GM19455 (cell line): ENCODE results near the gene FBXW7.

Experiments used
- ATAC-seq: cut with Tn5 transposase; IDR thresholded peaks from one replicate; pipeline ENCODE4 v1.9.1; 2021; ENCODE audit not compliant: unreplicated experiment

Gene FBXW7

DNA sequence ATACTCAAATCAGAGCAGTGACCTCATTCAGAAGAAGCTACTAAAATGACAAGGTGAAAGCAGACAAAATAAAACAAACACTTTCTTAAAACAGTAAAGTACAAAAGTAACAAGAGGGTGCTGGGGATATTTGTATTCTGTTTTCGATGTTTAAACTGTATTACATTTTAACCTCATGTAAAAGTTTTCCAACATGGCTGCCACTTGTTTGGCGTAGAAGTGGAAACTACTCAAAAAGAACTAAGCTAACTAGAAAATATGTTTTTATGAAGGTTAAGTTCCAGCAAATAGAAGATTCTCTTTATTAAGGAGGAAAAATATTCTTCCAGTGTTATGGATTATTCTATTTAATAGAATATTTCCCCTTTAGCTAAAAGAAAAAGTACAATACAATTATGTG lies 155.0 kb downstream of the FBXW7 start:
- no peak for ATAC-seq

DNA sequence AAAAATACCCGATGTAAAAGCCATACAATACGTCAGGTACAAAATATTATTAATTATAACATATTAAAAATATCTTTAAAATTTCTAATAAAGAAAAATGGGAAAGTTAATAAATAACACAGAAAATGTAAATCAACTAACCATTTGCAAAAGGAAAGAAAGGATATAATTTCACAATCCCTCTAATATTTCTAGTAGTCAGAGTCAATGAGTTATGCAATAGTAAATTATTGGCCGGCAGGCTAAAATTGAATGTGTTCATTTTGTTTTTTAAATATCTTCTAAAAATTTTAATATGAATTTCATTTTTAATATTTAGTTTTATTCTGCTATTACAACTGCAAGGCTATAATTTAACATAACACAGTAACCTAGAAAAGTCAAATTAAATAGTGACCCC lies 155.7 kb downstream of the FBXW7 start:
- no peak for ATAC-seq

DNA sequence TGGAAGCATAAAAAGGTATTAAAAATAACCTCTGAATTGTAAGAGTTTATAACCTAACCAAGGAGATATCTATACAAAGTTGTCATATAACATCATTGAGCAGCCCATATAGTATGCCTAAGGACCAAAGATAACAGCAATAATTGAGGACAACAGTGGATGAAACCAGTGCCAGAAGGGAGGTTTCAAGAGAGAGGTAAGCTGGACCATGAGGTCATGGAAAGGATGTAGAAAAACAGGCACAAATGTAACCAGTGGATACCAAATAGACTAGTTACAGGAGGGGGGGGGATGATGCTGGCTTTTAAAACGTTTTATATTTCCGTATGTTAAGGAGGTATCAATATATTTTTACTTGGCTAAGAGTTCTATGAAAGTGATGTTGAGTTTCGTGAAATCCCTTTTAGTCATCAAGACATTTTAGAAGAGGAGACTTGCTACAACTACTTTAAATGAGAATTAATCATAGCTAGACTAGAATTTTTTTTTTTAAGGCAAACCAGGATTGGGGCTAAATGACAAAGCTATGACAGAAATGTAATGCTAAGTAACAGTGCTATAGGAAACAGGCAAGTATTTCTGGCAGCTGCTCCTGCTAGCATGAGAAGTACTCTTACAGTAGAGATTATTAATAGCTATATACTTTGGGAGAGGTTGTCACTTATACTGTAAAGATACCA lies 161.1 kb downstream of the FBXW7 start:
- no peak for ATAC-seq

DNA sequence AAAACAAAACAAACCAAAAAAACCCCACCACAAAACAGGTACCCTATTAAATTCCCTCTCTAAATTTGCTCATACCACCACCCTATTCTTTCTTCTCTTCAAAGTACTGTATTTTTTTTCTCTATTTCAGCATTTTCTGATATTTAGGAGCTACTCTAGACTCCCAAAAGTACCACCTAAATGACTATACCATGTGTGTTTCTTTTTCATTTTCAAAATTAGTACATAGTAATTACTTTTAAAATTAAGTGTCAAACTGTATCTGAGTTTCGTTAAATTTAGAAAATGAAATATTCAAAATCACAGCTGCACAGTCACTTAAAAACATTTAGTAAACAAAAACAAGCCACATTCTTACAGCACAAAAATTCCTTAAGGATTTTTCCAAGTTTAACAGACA lies 161.7 kb downstream of the FBXW7 start:
- ATAC-seq: peak; percentile 50

DNA sequence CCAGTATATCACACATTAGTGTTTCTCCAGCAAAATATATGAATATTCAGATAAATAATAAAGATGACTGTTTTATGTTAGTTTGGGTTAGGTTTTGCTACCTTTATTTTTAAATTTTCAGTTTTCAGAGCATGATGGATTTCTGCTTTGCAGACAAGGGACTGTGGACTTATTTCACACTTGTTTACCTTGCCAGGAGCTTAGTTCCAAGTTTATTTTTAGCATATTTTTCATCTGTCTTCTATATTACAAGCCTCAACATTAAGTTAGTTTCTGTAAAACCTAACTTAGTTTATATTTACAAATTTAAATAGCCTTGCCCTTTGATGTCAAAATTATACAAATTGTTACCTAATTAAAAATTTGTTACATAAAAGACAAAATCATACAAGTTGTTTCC lies 163.4 kb downstream of the FBXW7 start:
- no peak for ATAC-seq

DNA sequence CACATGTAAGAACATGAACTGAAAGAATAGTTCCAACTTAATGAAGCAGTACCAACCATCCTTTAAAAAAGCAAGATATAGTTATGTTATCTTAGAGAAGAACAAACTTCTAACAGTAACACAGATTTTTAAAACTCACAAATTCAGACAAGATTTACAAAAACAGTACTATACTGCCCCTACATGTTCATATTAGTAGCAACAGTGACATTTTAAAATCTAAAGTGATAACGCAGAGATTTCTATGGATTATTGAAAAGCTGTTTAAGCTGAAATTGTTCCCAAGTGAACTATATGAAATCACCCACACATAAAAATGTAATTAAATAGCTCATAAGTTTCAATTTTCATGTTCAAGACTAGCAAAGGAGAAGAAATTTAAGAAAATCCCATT lies 166.0 kb downstream of the FBXW7 start:
- no peak for ATAC-seq

DNA sequence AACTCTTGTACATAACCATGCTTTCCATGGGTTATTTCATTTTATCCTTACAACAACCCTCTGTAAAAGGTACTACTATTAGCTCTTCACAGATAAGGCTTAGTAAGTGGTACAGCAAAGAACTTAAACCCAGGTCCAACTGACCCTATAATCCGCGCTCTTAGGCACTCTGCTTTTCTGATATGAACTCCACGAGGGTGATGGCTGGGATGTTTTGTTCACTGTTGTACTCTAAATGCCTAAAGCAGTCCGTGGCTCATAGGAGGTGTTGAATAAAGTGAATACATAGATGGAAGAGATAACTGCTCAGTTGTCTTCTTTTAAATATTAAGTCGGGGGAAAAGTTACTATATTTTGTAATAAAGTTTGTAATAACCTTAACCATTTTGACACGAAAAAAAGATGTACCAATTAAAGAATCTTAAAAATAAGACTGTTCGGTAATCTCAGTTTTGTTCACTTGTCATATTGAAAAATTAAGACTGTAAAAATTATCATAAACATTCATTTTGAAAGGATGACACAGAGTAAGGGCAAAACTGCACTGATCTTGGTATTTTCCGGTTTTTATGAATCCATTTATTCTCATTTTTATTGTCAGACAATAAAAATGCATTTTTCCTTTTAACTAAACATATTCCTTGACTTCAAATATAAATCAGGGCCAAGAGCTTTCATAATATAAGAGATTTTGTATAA lies 166.5 kb downstream of the FBXW7 start:
- ATAC-seq: no peak

DNA sequence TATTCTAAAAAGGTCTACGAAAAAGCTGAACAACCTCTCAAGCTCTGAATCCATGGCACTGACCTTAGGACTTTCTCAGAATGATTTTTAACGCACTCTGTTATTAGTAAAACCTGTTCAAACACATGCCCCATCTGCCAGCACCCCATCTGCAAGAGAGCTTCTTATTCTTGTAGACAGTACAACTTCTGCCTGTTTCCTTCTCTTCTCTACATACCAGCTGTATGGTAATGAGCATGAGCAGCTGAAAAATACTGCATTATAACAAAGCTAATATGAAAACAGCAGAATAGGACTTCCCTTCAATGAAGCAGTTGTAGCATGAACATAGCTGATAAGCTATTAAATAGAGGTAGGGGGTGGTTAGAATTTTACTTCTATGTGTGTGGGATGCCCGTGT lies 167.9 kb downstream of the FBXW7 start:
- no peak for ATAC-seq

DNA sequence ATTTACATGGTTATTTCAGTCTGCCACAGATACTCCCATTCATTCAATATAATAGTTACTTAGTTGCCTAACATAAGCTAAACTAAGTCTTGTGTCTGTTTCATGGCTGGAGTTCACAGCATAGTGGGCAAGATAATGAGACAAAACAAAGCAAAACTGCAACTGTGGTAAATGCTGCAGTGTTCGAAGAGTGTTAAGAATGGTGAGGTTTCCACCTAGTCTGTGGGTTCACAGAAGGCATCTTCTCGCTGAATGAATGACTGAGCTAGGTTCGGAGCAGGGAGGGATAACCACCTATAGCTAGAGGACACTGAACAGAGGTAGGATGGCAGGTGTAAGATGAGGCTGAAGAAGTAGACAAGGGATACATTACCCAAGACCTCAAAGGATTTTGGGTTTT lies 171.0 kb downstream of the FBXW7 start:
- no peak for ATAC-seq

DNA sequence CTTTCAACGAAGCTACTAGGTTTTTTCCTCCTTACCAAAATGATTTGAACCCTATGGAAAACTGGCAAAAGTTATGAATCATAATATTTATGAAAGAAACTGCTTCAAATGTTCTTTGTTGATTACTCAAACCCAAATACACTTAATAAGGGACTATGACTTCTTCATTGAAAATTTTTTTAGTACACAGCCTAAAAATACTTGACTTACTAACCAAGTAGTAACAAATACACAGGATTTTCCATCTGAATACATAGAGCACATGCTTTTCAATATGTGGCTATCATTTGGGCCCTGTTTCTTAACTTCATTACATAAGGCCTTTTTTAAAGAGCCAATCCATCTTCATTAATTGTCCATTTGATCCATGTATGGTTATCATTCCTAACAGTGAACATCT lies 171.5 kb downstream of the FBXW7 start:
- no peak for ATAC-seq

DNA sequence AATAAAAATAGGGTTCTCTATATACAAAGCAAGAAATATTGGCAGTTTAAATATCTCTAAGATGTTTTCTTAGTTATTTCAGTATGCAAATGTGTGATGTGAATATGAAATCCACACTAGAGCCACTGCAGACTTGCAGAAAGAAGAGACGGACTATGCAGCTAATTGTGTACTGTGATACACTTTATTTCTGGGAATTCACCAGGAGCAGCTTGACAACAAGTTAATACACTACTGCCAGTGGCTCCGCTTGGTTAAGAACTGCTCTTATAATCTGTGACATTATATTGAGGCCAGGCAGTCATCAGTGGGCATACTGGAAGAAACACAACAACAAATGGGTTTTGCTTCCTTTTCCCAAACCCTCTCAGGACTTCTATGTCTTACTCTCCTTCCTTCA lies 172.0 kb downstream of the FBXW7 start:
- ATAC-seq: no peak

DNA sequence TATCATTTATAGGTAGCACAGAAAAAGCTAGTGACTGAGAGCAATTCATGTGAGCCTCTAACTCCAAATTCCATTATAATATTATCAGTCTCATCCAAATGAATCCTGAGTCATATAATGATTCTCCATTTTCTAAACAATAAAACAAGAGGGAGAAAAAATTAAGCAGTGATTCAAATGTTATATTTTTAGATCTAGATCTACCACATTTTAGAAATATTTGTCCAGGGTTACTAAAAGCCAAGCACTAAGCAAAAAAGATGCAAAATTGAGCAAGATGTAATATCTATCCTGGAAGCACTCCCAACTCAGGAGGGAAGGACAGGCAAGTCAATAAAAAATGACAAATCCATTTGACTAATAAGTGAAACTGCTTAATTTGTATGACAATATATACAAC lies 172.8 kb downstream of the FBXW7 start:
- no peak for ATAC-seq

DNA sequence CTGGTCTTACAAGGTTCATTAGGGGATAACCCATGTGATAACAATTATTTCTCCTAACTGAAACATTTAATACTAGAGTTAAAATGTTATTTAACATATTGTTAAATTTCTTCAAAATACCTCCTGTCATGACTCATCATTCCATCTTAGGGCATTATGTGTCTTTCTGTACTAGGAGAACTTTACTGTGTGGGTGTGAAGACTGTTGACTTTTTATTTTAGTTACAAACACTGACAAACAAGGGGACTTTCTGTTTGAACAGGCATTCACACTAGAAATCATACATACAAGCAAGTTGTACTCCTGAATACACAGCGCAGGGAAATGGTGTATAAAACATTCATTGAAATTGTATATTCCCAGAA lies 175.9 kb downstream of the FBXW7 start:
- ATAC-seq: no peak

DNA sequence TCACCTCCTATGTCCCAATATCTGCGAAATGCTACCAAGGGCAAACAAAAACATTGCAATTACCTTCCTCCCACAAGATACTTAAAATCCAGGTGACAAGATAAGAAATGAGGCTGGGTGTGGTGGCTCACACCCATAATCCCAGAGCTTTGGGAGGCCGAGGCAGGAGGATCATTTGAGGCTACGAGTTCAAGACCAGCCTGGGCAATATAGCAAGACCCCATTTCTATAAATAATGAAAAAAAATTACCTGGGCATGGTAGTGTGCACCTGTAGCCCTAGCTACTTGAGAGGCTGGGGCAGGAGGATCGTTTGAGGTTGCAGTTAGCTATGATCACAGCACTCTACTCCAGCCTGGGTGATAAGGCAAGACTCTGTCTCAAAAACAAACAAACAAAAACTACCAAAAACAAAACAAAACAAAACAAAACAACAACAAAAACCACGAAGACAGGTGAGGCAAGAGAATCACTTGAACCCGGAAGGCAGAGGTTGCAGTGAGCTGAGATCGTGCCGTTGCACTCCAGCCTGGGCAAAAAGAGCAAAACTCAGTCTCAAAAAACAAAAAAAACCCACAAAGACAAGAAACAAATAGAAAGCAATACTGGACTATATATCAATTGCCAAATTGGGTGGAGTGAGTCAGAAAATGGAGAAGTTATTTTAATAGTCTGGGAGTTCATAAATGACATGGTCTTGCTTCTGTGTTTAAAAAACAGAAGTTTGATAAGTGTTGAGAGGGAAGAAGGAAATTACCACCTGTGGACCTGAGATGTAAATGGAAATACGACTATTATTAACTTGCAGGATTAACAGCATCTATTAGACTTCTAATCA lies 176.5 kb downstream of the FBXW7 start:
- ATAC-seq: no peak

DNA sequence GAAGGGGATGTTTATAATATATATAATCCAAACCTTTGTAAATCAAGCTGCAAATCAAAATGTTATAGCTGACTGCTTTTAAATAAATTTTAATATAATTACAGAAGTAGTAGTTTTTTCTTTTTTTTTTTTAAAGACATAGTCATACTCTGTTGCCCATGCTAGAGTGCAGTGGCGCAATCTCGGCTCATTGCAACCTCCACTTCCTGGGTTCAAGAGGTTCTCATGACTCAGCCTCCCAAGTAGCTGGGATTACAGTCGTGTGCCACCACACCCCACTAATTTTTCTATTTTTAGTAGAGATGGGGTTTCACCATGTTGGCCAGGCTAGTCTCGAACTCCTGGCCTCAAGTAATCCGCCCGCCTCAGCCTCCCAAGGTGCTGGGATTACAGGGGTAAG lies 178.7 kb downstream of the FBXW7 start:
- ATAC-seq: no peak

DNA sequence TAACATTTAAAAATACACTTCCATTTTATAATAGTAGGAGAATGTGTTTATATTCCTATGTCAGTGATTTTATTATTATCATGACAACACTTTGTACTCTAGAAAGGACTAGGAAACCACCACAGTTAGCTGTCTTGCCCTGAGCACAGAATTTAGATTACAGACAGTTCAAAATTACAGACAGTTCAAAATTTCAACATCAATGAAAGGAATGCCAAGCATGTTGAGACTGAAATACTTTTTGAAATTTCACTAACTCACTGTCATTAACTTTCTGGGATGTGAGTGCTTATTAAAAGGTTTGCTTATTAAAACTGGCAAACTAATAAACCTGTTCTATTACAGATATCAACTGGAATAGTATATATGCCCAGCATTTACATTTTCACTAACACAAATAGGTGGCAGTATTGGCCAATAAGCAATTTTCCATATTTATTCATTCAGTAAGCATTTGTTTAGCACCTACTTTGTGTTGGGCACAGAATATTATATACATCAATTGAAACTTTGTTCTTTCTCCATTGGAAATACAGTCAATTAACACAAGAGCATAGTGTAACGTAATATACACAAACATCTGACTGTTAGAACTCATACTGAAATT lies 179.4 kb downstream of the FBXW7 start:
- ATAC-seq: no peak

DNA sequence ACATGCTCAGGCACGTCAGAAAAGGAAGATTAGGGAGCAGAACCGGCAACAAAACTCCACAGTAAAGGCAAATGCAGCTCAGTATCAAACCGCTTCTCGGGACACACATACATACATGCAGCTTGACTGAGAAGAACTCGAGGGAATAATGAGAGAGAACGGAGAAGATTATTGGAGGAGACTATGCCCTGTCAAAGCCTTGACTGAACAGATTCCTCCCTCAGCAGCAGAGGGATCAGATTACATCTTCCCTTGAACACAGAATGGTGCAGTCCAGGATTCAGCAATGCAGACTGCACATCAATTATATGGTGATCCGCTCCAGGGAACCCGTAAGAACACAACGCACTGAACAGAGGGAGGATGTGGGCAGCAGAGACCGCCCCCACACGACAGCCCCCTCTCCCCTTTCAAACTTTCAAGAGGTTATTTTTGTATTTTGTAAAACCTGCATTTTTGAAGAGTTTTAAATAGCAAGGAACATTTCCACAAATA lies 183.2 kb downstream of the FBXW7 start:
- ATAC-seq: peak; percentile 61

DNA sequence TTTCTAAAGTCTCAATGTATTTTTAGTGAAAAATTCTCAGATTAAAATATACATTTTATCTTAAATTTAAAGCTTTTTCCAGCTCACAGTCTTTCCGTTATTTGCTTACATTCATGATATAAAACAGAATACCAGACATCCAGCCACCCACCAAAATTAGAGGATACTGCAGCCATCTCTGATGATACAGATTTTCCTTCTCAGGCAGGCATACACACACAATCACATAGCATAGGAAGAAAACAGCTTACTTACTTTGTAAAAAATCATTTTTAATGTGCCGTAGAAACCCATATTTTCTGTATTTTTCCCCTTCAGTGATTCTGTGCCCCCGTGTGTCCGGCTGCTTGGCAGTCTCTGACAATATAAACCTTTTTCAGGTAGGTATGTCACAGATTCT lies 183.7 kb downstream of the FBXW7 start:
- ATAC-seq: no peak

DNA sequence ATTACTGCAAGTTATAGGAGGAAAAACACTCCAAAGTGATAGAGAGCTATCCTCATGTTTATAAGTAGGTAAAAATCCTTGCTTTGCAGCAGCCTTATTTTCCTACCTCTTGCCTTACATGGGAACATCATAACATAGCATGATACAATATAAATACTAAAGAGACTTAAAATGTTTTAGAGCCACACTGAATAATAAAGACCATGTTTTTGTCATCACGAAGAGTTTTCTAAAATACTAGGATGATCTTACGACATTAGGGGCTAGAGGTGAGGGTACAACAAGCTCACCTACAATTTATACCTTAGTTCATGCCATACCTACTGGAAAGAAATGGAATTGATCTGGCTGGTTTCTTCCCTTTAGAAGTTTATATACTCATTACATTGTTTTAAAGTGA lies 184.8 kb downstream of the FBXW7 start:
- no peak for ATAC-seq

DNA sequence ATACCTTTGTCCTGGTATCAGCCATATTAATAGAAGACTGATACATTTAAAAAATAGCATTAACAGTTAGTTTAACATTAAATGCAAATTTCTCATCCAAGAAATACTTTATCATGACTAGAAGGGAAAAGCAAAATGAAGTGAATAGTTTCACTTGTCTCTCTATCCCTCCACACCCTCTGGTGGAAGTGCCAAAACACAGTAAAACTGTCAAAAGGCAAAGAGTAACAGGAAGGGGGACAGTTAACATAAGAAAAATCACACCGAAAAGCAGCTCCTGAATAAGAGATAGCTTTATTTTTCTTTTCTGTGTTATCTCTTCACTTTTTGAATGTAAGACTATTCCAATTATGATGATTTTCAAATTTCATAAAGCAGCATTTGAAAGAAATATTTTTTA lies 187.2 kb downstream of the FBXW7 start:
- no peak for ATAC-seq

DNA sequence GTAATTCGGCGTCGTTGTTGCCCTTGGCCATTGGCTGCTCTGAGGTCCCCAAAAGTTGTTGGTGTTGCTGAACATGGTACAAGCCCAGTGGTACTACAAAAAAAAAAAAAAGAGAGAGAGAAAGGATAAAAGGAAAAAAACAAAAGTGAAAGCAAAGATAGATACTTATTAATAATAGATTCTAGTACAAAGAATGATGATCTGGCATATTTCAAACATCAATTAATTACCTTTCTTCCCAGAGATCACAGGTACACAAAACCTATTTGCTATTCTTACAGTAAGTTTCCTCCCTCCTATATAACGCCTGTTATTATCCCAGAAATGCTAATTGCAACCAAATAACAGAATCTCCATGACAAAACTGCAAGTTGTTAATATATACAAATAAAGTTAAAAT lies 188.9 kb downstream of the FBXW7 start:
- ATAC-seq: no peak

DNA sequence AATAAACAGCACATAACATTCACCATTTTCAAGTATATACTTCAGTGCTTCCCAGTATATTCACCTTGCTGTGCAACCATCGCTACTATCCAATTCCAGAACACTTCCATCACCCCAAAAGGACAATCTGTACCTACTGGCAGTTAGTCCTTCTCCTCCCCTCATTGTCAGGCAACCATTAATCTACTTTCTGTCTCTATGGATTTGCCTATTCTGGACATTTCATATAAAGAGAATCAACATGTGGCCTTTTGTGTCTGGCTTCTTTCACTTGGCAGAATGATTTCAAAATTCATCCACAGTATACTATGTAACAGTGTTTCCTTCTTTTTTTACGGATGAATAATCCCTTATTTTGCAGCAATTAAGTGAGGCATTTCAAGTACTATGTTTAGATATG lies 189.4 kb downstream of the FBXW7 start:
- no peak for ATAC-seq
